ENCODE measurements around the gene CLIP2.

Gene CLIP2

GRCh38 chr7:74272305-74273038, 16.7 kb upstream of the CLIP2 start:
- peak; percentile 15 for DNase-seq

- no peak for DNase-seq
Measured at GRCh38 chr7:74275401-74275881, 13.8 kb upstream of the CLIP2 start.

GRCh38 chr7:74277636-74278035, 11.6 kb upstream of the CLIP2 start:
- DNase-seq, result no peak

DNA sequence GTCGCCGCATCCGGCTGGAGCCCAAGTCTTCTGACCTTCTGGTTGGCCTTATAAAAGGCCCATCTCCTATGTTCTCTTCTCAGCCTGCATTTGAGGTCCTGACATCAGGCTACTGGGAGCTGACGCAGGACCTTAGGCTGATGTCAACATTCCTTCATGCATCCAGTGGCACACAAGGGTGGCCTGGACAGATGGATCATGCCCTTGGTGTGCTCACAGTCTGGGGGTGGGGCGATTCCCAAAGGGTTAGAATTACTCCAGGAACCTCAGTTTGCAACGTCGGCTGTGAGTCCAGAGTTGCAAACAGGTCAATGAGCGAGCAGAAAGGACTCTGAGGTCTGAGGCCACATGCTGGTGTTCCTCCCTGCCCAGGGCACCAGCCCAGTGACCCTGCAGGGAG, 8.2 kb upstream of the CLIP2 start:
- no peak for DNase-seq

- DNase-seq, result no peak
Measured at GRCh38 chr7:74282748-74283459, 6.3 kb upstream of the CLIP2 start.

- no peak for DNase-seq
Measured at GRCh38 chr7:74283858-74284447, 5.3 kb upstream of the CLIP2 start.

- DNase-seq, result no peak
Measured at GRCh38 chr7:74284781-74285259, 4.4 kb upstream of the CLIP2 start.

- DNase-seq, result no peak
Measured at GRCh38 chr7:74286131-74286530, 3.1 kb upstream of the CLIP2 start.

GRCh38 chr7:74287303-74288033, 1.7 kb upstream of the CLIP2 start:
- DNase-seq, result no peak

DNA sequence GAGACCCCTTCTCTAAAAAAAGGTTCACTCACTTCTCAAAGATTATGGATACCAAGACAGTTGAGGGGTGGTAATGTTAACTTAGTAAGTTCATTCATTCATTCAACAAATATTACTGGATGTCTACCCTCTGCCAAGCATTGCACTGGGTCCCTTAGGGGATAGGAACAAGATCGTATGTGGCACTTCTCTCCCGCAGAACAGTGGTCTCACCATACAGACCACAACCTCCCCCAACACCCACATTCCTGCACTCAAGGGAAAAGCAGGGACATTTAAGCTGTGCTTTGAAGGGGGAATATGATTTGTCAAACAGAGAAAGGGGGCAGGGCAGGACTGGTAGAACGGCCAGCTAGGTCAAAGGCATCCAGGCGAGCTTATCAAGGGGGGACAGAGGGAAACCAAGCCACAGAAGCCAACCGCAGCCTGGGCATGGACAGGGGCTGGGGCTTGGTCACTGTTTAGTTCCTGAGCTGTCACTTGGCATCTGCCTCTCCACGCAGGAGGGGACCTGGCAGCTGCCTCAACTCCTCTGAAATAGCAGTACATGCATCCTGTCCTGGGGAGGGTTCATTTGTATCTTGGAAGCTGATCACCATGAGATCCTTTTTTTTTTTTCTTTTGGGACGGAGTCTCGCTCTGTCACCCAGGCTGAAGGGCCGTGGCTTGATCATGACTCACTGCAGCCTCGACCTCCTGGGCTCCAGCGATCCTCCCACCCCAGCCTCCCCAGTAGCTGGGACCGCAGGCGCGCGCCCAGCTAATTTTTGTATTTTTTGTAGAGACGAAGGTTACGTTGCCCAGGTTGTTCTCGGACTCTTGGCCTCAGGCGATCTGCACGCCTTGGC, 949 bp upstream of the CLIP2 start:
- no peak for DNase-seq

GRCh38 chr7:74289659-74290552, 699 bp downstream of the CLIP2 start:
- DNase-seq, result no peak

DNA sequence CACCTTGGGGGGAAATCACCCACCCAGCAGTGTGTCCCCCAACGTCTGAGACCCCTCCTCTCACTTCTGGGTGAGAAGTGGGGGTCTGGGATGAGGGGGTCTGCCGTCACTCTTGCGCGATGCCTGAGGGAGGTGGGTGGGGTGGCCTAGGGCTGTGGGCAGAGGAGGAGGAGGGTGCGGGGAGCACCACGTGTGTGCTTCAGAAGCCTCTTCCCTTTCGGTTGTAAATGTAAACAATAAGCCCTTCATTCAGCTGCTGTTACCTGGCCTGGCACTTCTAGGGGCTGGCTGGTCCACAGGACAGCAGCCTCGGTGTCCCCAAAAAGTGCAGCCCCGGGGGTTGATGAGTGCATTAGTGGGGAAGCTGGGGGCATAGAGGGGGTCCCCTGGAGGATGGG, 1.3 kb downstream of the CLIP2 start:
- DNase-seq, result no peak

- DNase-seq, result no peak
Measured at GRCh38 chr7:74290981-74291441, 1.8 kb downstream of the CLIP2 start.

DNA sequence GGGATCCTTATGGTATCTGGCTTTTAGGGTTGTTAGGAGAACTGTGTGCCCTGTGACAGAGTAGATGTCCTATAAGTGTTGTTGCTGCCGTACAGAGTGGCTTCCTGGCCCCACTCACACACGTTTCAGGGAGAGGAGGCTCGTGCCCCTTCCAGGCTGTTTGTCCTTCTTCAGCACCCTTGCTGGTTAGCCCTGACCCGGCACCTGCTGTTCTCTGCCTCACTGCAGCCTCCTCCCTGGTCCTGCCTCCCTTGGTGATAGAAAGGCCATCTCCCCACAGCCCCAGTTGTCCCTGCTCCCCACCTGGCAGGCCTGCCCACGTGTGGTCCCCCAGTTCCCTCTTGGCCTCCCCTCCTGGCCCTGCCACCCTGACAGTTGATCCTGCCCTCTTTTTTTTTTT, 2.3 kb downstream of the CLIP2 start:
- DNase-seq, result no peak

DNA sequence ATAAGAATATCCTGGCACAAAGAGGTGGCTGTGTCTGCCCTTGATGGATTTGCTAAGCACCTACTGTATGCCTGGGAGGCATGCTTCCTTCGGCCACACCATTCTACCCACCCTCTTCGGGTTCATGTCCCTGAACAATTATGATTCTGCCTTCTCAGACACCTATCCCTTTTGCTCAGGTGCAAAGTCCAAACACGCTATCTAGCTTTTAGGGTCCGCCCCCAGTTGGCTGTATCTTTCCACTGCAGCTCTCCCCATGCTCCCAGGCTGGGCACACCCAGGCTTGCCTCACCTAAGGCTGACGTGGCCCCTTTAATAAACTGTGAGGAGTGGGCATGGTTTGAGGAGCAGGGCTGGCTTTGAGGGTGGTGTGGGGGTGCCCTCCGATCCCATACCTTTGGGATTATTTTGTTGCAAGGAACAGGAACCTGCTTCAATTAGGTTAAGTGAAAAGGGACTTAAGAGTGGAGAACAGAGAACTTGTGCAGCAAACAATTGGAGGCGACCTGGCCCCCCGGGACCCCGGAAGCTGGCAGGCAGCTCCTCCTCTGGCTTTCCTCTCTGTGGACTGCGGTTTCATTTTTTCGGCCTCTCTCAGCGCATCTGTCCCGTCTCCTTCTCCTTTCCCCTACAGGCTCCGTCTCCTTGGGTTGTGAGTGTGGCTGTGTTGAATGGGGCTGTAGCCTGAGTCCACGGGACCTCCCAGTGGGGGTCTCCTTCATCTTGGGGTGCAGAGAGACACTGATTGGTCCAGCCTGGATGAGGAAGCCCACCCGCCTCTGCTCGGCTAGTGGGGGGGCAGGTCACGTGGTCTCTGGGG, 3.8 kb downstream of the CLIP2 start:
- no peak for DNase-seq

DNA sequence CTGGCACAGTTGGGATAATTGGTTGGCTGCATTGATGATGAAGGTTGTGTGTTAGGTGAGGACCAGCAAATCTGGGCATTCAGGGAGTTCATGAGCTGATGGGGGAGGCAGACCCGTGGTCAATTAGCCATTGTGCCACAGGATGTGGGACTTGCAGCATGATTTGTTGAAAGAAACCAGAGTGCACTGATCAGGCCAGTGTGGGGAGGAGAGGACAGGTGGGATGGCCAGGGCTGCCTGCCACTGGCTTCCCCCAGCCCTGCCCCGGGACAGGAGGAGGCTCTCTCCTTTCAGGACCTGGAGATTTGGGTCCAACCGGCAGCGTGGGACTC, 4.3 kb downstream of the CLIP2 start:
- DNase-seq, result no peak

GRCh38 chr7:74294191-74294998, 5.2 kb downstream of the CLIP2 start:
- no peak for DNase-seq

GRCh38 chr7:74297516-74298233, 8.5 kb downstream of the CLIP2 start:
- DNase-seq, result no peak

- no peak for DNase-seq
Measured at GRCh38 chr7:74299401-74299800, 10.2 kb downstream of the CLIP2 start.

All from T1000 (cell line).